ENCODE results near the gene CLBA1. TPM values are rescaled to one million over a fixed set of nuclear protein-coding genes. Genes with fewer than 3 reads are reported as not detected.

Gene CLBA1
- polyA plus RNA-seq, 12 donors, result 2.9 to 6.7 (median 4.6) TPM; not detected in 1

GRCh38 chr14:104966981-104967385 lies 18.6 kb upstream of the CLBA1 start:
- no peak for DNase-seq

DNA sequence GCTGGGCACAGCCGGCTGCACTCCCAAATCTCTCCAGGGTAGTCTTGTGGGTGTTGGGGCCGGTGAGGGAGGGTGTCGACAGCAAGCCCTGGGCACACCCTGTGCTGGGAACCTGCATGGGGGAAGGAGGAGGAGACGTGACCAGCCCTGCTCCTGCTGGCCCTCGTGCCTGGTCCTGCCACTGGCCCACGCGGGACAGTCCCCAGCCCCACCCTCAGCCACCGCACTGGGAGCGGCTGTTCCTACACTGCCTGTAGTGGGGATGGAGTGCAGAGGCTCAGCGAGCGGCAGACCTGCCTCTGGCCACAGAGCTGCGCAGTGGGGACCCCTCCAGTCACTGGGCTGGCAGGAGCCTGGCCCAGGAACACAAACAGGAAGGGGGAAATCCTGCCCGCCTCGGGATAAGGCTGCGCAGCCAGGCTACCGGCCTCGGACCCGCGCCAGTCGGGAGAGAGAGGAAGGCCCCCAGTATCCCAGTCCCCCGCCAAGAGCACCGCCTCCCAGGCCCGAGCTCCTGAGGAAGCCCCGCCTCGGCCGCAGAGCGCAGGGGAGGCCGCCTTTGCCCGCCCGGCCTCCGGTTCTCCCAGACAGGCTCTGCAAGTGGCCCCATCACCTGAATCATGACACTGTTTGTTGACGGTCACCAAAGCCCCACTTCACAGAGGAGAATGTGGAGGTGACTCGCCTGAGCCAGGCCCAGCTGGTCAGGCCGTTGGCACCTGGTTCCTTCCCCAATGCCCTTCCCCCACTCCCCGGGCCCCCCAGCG lies 18.0 kb upstream of the CLBA1 start:
- no peak for DNase-seq

DNA sequence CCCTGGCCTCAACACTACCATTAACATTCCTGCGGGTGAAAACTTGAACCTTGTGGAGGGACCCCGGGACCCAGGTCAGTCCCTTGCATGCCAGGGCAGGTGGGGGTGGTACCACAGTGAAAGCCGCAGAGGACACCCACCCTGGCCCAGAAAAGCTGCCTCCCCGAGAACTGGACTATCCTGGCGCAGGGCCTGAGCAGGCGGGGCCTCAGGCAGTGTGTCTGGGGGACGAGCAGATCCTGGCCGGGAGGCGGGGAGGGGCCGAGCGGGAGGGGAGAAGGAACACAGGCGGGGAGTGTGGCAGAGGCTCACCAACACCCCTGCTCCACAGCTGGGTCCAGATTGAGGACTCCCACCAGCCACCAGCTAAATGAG lies 17.4 kb upstream of the CLBA1 start:
- DNase-seq, result peak; percentile 69

GRCh38 chr14:104968541-104969401 lies 16.8 kb upstream of the CLBA1 start:
- DNase-seq, result no peak

DNA sequence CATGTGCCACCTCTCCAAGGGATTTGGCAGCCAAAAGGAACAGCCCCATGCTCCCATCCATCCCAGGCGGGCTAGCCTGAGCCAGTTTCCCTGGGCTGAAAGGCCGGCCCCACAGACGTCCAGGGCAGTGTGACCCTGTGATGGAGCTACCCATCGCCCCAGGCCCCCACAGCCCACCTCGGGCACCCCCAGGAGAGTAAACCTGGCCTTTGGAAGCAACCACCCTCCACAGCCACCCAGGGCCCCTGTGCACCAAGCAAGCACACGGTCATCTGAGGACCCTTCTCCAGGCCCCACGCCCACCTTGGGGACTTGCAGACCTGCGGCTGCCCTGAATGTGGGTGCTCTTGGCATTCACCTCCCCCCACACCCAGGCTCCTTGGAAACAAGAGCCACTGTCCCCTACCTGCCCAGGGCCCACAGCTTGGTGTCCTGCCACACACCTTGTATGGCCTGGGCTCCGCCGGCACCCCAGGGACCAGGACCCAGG lies 15.8 kb upstream of the CLBA1 start:
- no peak for DNase-seq

DNA sequence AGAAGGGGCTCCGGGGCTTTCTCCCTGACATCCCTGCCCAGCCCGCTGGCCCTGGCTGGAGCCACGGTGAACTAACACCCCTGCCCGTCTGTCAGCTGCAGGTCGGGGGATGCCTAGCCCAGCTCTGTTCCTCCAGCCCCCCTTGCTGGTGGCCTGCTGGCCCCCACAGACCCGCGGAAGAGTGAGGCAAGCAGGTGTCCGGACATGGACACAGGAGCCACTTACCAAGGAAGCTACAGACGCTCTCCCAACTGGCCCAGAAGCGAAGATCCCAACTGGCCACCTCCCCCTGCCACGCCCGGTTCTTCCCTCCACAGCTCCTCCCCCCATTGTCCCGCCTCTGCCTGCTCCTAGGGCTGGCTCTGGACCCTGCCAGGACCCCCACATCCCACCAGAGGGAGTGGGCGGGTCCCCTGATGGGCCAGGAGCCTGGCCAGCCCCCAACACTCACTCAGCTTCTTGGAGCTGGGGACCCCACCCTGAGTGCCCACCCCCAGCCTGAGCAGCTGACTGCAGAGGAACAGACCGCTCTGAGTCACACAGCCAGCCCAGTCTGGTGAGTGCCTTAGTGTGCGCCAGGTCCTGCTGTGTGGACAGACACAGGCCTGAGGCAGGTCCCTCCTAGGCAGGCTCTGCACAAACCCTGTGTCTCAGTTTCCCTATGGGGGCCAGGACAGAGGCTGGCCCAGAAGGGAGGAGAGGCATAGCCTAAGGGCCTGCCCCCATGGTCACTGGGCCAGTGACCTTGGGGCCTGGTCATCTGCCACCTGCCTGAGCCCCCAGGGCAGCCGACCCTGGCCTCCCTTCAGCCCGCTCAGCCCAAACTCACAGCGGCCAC lies 15.1 kb upstream of the CLBA1 start:
- peak; percentile 58 for DNase-seq

- no peak for DNase-seq
Measured at GRCh38 chr14:104971447-104972240, 13.9 kb upstream of the CLBA1 start.

- DNase-seq, result no peak
Measured at GRCh38 chr14:104972301-104973134, 13.1 kb upstream of the CLBA1 start.

GRCh38 chr14:104973135-104973384 lies 12.5 kb upstream of the CLBA1 start:
- no peak for DNase-seq

GRCh38 chr14:104973385-104974145 lies 12.0 kb upstream of the CLBA1 start:
- DNase-seq, result peak; percentile 87

DNA sequence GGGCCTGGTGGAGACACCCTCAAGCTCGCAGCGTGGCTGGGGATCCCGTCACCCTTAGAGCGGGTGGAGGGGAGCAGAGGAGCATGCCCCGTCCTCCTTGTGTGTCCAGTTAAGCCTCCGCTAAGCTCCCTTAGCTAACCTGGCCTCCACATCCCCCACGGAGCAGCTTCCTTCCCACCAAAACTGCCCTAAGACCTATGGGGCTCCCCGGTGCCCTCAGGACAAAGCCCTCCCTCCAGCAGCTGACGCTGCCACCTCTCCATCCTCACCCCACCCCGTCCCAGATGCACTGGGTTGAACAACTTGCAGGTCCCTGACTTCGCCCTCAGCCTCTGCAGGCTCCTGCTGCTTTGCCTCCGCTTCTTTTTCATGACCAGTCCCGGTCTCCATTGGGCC lies 11.4 kb upstream of the CLBA1 start:
- DNase-seq, result no peak

DNA sequence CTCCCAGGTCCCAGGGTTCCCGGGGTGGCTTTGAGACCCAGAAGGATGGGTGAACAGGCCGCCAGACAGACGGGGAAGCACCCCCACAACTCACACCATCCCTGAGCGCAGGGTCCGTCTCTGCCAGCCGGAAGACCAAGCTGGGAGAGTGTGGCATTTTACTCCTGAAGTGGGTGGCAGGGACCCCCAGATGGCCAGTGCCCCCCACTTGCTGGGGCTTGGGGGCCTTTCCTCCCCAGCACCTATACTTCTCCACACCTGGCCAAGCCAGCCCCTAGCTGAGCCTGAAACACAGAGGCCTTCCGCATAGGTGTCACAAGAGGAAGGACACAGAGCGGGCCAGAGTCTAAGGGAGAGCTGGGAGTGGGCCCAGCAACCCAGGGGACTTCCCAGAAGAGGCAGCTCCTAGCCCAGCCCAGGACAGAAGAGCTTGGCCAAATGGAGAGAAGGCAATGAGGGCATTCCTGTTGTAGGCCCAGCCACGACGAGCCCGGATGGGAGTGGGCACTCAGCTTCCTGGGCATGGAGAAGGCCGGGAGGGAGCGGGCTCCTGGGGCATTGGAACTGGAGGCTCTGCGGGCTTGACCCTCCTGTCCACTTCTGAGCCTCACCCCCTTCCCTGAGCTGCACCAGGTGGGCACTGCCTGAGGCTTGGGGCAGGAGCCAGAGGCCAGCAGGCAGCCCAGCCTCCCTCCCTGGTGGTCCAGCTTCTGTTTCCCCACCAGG lies 10.8 kb upstream of the CLBA1 start:
- no peak for DNase-seq

DNA sequence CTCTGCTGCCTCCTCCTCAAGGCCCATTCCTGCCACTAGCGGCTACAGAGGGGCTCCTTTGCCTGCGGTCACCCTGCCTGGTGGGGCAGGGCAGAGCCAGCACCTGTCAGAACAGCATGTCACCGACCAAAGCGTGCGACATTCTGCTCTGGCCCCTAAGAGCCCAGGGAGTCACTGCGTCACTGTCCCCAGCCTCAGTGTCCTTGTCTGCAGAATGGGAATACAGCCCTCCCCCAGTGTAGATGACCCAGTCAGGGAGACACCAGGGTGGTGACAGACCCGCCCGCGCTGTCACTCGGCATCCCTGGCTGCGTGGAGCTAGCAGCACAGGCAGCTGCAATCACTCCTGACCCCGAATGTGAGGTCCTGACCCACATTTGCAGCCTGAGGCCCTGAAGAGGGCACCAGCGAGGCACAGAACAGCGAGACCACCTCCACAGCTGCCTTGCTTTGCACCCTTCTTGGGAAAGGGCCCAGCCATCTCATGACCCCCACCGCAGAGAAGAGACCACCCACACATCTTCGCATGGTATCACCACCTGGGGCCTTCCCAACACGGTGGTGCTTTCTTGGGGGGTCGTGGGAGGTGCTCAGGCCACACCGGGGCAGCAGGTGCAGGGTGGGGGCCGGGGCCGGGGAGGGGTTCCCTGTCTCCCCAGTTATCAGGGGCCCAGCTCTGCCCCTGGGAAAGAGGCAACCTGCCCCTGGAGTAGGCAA lies 9.9 kb upstream of the CLBA1 start:
- no peak for DNase-seq

GRCh38 chr14:104976198-104977007 lies 9.2 kb upstream of the CLBA1 start:
- DNase-seq, result peak; percentile 61

GRCh38 chr14:104977008-104977680 lies 8.4 kb upstream of the CLBA1 start:
- DNase-seq, result no peak
